Tibial artery (tissue), 4 donors: ENCODE results near the gene RNF43.
"Not testable (repeated sequence)": the region's sequence is repeated elsewhere in the genome, so short reads cannot be mapped to it uniquely, and the experiment has no call there.

Experiments
- DNase-seq, 2 donors: peaks; one replicate each; pipeline ENCODE4 v3.0.0-alpha.2; 2019
- H3K27ac ChIP-seq, 2 donors: fragments of 200-600 bp; sonication (generic) in 1 of 2; 1 replicate in 1 of 2; 2 replicates in 1 of 2; pipeline ENCODE4 v1.5.1; 2018 to 2019; ENCODE audit warnings: mild to moderate bottlenecking in 1 of 2
- H3K27me3 ChIP-seq, 2 donors: fragments of 200-600 bp; sonication (generic) in 1 of 2; one replicate each; pipeline versions ENCODE4 v1.5.1 to v1.6.0; 2016 to 2019
- H3K36me3 ChIP-seq, 3 donors: fragments of 200-600 bp; sonication (generic) in 2 of 3; one replicate each; pipeline ENCODE4 v1.5.1; 2016 to 2019; ENCODE audit warnings: mild to moderate bottlenecking in 2 of 3
- H3K4me1 ChIP-seq, 4 donors: fragments of 200-600 bp; sonication (generic) in 2 of 4; 1 replicate in 3 of 4; 2 replicates in 1 of 4; pipeline ENCODE4 v1.5.1; 2016 to 2019
- H3K4me3 ChIP-seq, 2 donors: fragments of 200-600 bp; sonication (generic) in 1 of 2; 1 replicate in 1 of 2; 2 replicates in 1 of 2; pipeline ENCODE4 v1.5.1; 2018 to 2019; ENCODE audit warnings: mild to moderate bottlenecking in 2 of 2
- H3K9me3 ChIP-seq, 3 donors: fragments of 200-600 bp; sonication (generic) in 1 of 3; one replicate each; pipeline ENCODE4 v1.5.1; 2016 to 2019
- CTCF ChIP-seq, 2 experiments: fragments of 200-600 bp in 1 of 2; fragments of 450-650 bp in 1 of 2; IDR thresholded peaks; one replicate each; pipeline ENCODE4 v1.5.1; 2017 to 2019; ENCODE audit warnings: antibody characterized with exemption in 2 of 2, mild to moderate bottlenecking in 1 of 2, moderate library complexity in 1 of 2
- intact Hi-C: fragments of 100-400 bp; cut with DNase I; formaldehyde crosslinking; loops from one replicate; pipeline ENCODE4 v1.15.0; 2023; ENCODE audit warnings: low total_unique reads

The RNF43 gene

GRCh38 chr17:58399974-58400373 is 17.4 kb downstream of the RNF43 start:
- TF ChIP-seq CTCF (IDR thresholded peaks at IDR 0.05): no peak
- H3K27me3 ChIP-seq: peaks cover 0 to 3% of the 10 kb centered on the region in 2 donors
- H3K36me3 ChIP-seq: no peaks in the 10 kb centered on the region
- no peaks in the 10 kb centered on the region for H3K9me3 ChIP-seq
- no peak overlapping the region for H3K27ac ChIP-seq
- no peak for DNase-seq
- no peaks in the 10 kb centered on the region for H3K4me1 ChIP-seq
- H3K4me3 ChIP-seq: no peak overlapping the region
- intact Hi-C loops: no loop called here

GRCh38 chr17:58398574-58399266 is 18.6 kb downstream of the RNF43 start:
- H3K4me1 ChIP-seq: no peaks in the 10 kb centered on the region
- TF ChIP-seq CTCF (IDR thresholded peaks at IDR 0.05): no peak
- intact Hi-C loops: no loop called here
- H3K27ac ChIP-seq: no peak overlapping the region
- H3K4me3 ChIP-seq: no peak overlapping the region
- H3K9me3 ChIP-seq: no peaks in the 10 kb centered on the region
- DNase-seq: no peak
- peaks cover 0 to 3% of the 10 kb centered on the region in 2 donors for H3K27me3 ChIP-seq
- no peaks in the 10 kb centered on the region for H3K36me3 ChIP-seq

- H3K27ac ChIP-seq, DNase-seq, H3K4me1 ChIP-seq, H3K27me3 ChIP-seq, H3K9me3 ChIP-seq, intact Hi-C loops, H3K4me3 ChIP-seq, H3K36me3 ChIP-seq: not testable (repeated sequence)
Observed at GRCh38 chr17:58397421-58397820, 19.9 kb downstream of the RNF43 start.

GRCh38 chr17:58396173-58396572 is 21.2 kb downstream of the RNF43 start:
- H3K27me3 ChIP-seq: peaks cover 0 to 10% of the 10 kb centered on the region in 2 donors
- DNase-seq: no peak
- intact Hi-C loops: no loop called here
- H3K27ac ChIP-seq: no peak overlapping the region
- no peaks in the 10 kb centered on the region for H3K36me3 ChIP-seq
- no peak for TF ChIP-seq CTCF (IDR thresholded peaks at IDR 0.05)
- no peaks in the 10 kb centered on the region for H3K9me3 ChIP-seq
- H3K4me3 ChIP-seq: no peak overlapping the region
- H3K4me1 ChIP-seq: no peaks in the 10 kb centered on the region

- H3K9me3 ChIP-seq: no peaks in the 10 kb centered on the region
- no peak overlapping the region for H3K27ac ChIP-seq
- H3K36me3 ChIP-seq: no peaks in the 10 kb centered on the region
- no peak for TF ChIP-seq CTCF (IDR thresholded peaks at IDR 0.05)
- H3K4me1 ChIP-seq: no peaks in the 10 kb centered on the region
- H3K4me3 ChIP-seq: no peak overlapping the region
- intact Hi-C loops: no loop called here
- DNase-seq: no peak
- H3K27me3 ChIP-seq: peaks cover 0 to 10% of the 10 kb centered on the region in 2 donors
Observed at GRCh38 chr17:58394534-58395223, 22.7 kb downstream of the RNF43 start.

GRCh38 chr17:58391302-58391984 is 25.9 kb downstream of the RNF43 start:
- peaks cover 0 to 8% of the 10 kb centered on the region in 2 donors for H3K27me3 ChIP-seq
- TF ChIP-seq CTCF (IDR thresholded peaks at IDR 0.05): no peak
- no peak for DNase-seq

More at GRCh38 chr17:58391302-58391984, 25.9 kb downstream of the RNF43 start:
- Histone ChIP-seq H3K4me1 (no peaks in the 10 kb centered on the region), H3K27ac (no peak overlapping the region), H3K9me3 (no peaks in the 10 kb centered on the region), H3K36me3 (no peaks in the 10 kb centered on the region), H3K4me3 (no peak overlapping the region)
- intact Hi-C loops: no loop called here
